ENCODE results near the gene TRIO. TPM values are rescaled to one million over a fixed set of nuclear protein-coding genes. Genes with fewer than 3 reads are reported as not detected.

TRIO gene
- total RNA-seq, 1 donor from 2014 or later, result 71.6 TPM

DNA sequence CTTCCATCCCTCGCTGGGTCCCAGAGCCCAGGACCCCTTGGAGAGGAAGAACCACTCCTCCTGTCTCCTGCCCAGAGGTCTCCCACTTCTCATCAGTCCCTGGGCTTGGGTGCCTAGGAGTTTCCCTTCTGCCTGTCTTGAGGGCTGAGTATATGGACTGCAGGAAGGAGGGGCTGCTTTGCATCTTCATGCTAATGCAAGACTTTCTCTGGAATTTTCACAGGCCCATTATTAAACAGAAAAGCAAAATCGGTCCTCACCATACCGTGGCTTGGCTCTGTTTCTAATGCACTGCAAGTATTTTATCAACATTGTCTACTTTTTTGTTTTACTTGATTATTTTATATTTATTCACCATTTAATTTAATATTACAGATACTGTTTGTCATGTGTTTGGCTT lies 34.5 kb downstream of the TRIO start:
- Histone ChIP-seq H3K36me3 (ENCODE audit: control insufficient read depth, insufficient read depth, low read length) (no peaks in the 10 kb centered on the region), H3K27me3 (ENCODE audit: control insufficient read depth, insufficient read depth, low read length) (no peaks in the 10 kb centered on the region), H3K4me3 (ENCODE audit: low read depth, low read length) (no peak overlapping the region)
- TF ChIP-seq, protein P1, sequence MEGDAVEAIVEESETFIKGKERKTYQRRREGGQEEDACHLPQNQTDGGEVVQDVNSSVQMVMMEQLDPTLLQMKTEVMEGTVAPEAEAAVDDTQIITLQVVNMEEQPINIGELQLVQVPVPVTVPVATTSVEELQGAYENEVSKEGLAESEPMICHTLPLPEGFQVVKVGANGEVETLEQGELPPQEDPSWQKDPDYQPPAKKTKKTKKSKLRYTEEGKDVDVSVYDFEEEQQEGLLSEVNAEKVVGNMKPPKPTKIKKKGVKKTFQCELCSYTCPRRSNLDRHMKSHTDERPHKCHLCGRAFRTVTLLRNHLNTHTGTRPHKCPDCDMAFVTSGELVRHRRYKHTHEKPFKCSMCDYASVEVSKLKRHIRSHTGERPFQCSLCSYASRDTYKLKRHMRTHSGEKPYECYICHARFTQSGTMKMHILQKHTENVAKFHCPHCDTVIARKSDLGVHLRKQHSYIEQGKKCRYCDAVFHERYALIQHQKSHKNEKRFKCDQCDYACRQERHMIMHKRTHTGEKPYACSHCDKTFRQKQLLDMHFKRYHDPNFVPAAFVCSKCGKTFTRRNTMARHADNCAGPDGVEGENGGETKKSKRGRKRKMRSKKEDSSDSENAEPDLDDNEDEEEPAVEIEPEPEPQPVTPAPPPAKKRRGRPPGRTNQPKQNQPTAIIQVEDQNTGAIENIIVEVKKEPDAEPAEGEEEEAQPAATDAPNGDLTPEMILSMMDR (IDR thresholded peaks at IDR 0.05; ENCODE audit: insufficient read depth, low read length, severe bottlenecking), result no peak
- DNase-seq (ENCODE audit: low read depth) (no peak), FAIRE-seq (no peak)

DNA sequence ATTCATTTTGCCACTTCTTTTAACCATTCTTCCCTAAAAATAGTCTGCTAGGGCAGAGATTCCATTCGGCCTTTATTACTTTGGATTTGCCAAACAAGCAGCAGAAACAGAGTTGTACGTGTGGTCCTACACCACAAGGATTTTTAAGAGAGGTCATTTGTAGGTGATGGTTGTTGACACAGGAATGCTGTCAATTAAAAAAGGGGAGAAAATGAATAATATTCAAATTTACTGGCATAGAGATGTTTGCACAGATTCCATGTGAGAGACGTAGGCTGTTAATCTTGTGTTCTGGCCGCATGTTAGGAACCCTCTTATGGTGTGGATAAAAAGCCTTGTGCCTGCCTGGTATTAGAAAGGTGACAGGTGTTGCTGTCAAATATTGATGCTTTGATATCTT lies 34.9 kb downstream of the TRIO start:
- no peak for DNase-seq (ENCODE audit: low read depth)
- H3K36me3 ChIP-seq (ENCODE audit: control insufficient read depth, insufficient read depth, low read length), result no peaks in the 10 kb centered on the region
- no peak overlapping the region for H3K4me3 ChIP-seq (ENCODE audit: low read depth, low read length)
- no peak for FAIRE-seq
- TF ChIP-seq, protein P1 (IDR thresholded peaks at IDR 0.05; ENCODE audit: insufficient read depth, low read length, severe bottlenecking), result no peak
- H3K27me3 ChIP-seq (ENCODE audit: control insufficient read depth, insufficient read depth, low read length), result no peaks in the 10 kb centered on the region

DNA sequence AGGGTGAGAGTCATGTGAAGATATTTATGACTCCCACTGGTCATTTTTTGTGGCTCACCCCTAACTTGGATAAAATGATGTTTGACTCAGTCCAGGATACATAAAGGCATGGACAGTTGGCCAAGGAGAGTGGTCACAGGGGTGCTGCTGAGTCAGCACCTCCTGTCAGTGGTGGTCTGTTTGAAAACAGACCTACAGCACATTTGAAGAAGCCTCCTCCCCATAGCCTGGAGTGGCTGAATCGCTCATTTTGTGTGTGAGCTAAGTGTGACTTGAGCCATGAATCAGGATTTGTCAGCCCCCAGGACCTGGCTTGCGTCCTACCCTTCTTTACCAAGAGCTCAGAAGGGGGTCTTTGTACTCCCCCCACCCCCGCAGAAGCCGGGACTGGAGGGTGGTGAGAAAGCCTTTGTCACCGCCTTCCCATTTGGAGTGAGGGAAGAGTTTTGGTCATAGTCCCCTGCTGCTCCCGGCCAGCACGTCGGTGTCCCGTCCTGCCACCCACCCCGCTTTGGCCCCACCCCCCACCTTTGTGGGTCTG lies 35.6 kb downstream of the TRIO start:
- DNase-seq (ENCODE audit: low read depth) (peak; percentile 65), FAIRE-seq (no peak)
- Histone ChIP-seq H3K36me3 (ENCODE audit: control insufficient read depth, insufficient read depth, low read length) (no peaks in the 10 kb centered on the region), H3K27me3 (ENCODE audit: control insufficient read depth, insufficient read depth, low read length) (no peaks in the 10 kb centered on the region), H3K4me3 (ENCODE audit: low read depth, low read length) (no peak overlapping the region)
- TF ChIP-seq, protein P1 (IDR thresholded peaks at IDR 0.05; ENCODE audit: insufficient read depth, low read length, severe bottlenecking), result no peak

DNA sequence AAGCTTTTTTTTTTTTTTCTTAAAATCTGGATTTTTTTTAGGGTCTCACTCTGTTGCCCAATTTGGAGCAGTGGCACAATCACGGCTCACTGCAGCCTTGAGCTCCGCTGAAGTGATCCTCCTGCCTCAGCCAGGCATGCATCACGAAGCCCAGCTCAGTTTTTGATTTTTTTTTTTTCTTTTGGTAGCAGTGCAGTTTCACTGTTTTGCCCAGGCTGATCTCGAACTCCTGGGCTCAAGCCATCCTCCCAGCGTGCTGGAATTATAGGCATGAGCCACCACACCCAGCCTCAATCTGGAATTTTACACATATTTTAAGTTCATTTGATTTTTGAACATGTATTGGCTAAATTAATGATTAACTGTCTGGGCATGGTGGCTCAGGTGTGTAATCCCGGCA lies 36.3 kb downstream of the TRIO start:
- H3K36me3 ChIP-seq (ENCODE audit: control insufficient read depth, insufficient read depth, low read length), result no peaks in the 10 kb centered on the region
- no peak for DNase-seq (ENCODE audit: low read depth)
- FAIRE-seq, result no peak

DNA sequence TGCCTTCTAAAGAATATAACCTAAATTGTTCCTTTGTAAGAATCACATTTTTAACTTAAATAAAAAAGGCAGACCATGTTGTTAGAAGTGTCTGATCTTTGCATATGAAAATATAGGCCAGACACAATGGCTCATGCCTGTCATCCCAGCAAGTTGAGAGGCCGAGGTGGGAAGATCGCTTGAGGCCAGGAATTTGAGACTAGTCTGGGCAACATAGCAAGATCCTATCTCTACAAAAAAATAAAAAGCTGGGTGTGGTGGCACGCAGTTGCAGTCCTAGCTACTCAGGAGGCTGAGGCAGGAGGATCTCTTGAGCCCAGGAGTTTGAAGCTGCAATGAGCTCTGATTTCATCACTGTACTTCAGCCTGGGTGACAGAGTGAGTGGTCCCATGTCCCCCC lies 37.3 kb downstream of the TRIO start:
- H3K4me3 ChIP-seq (ENCODE audit: low read depth, low read length), result no peak overlapping the region
- DNase-seq (ENCODE audit: low read depth) (no peak), FAIRE-seq (no peak)
- H3K36me3 ChIP-seq (ENCODE audit: control insufficient read depth, insufficient read depth, low read length), result no peaks in the 10 kb centered on the region
- TF ChIP-seq, protein P1 (IDR thresholded peaks at IDR 0.05; ENCODE audit: insufficient read depth, low read length, severe bottlenecking), result no peak
- H3K27me3 ChIP-seq (ENCODE audit: control insufficient read depth, insufficient read depth, low read length), result no peaks in the 10 kb centered on the region

More for the DNA sequence above, 36.3 kb downstream of the TRIO start:
- no peaks in the 10 kb centered on the region for H3K27me3 ChIP-seq (ENCODE audit: control insufficient read depth, insufficient read depth, low read length)
- H3K4me3 ChIP-seq (ENCODE audit: low read depth, low read length), result no peak overlapping the region
- TF ChIP-seq, protein P1 (IDR thresholded peaks at IDR 0.05; ENCODE audit: insufficient read depth, low read length, severe bottlenecking), result no peak

DNA sequence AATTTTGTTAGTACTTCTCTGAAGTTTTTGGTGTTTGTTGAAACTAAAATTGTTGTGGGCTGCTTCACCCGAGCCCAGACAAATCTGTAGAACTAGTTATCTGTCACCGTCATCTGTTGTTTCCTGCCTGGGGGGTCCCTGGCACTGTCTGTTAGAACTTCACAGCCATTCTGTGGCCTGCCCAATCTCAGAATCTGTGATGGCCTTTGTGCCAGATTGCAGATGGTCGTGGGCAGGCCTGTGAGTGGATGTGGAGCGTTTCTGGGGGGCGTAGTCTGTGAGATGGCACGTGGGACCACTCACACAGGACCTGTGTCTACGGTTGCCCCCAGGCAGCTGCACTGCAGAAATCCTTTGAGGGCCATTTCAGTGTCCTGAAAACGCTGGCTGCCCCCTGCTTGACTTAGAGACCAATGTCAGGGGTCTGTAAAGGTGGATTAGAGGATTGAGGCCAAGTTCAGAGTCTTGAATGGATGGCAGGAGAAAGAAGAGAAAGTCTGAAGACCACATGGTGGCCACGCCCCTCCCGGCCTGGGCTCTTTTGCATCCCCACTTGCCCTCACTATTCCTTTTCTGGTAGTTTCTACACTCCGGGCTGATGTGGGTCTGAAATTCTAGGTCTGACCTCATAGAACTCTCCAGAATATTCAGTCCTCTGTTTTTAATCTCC lies 38.3 kb downstream of the TRIO start:
- Histone ChIP-seq H3K4me3 (ENCODE audit: low read depth, low read length) (no peak overlapping the region), H3K27me3 (ENCODE audit: control insufficient read depth, insufficient read depth, low read length) (no peaks in the 10 kb centered on the region), H3K36me3 (ENCODE audit: control insufficient read depth, insufficient read depth, low read length) (no peaks in the 10 kb centered on the region)
- no peak for DNase-seq (ENCODE audit: low read depth)
- TF ChIP-seq, protein P1 (IDR thresholded peaks at IDR 0.05; ENCODE audit: insufficient read depth, low read length, severe bottlenecking), result no peak
- no peak for FAIRE-seq
